Measurements from ENCODE around the gene PRCD. TPM values are rescaled to one million over a fixed set of nuclear protein-coding genes. Genes with fewer than 3 reads are reported as not detected.

PRCD gene
- total RNA-seq, 2 donors from 2014 or later = 1.9 to 2.4 TPM

DNA sequence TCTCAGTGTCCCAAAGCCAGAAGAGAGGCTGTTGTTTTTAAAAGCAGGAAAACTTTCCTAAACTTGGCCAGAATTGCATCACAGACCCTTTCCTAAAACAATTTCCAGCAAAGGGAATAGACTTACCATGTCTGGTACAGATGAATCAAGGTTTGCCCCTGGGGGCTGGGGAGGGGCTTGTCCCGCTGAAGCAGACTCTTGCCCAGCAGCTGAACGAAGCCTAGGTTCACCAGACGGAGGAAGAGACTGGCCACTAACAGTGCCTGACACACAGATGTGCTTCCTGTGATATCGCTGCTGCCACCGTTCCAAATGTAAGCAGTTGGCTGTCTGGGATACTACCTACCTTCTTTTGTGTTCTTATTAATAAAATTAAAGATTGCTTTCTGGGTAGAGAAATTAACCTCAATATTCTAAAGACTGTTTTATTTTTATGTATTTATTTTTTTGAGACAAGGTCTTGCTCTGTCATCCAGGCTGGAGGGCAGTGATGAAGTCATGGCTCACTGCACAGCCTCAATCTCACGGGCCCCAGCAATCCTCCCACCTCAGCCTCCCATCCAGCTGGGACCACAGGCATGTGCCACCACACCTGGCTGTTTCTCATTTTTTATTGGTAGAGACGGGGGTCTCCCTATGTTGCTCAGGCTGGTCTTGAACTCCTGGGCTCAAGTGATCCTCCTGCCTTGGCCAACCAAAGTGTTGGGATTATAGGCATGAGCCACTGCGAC is 13.5 kb downstream of the PRCD start:
- ATAC-seq (ENCODE audit: insufficient number of reproducible peaks, low FRiP score, low read depth) = no peak
- TF ChIP-seq, protein P1, sequence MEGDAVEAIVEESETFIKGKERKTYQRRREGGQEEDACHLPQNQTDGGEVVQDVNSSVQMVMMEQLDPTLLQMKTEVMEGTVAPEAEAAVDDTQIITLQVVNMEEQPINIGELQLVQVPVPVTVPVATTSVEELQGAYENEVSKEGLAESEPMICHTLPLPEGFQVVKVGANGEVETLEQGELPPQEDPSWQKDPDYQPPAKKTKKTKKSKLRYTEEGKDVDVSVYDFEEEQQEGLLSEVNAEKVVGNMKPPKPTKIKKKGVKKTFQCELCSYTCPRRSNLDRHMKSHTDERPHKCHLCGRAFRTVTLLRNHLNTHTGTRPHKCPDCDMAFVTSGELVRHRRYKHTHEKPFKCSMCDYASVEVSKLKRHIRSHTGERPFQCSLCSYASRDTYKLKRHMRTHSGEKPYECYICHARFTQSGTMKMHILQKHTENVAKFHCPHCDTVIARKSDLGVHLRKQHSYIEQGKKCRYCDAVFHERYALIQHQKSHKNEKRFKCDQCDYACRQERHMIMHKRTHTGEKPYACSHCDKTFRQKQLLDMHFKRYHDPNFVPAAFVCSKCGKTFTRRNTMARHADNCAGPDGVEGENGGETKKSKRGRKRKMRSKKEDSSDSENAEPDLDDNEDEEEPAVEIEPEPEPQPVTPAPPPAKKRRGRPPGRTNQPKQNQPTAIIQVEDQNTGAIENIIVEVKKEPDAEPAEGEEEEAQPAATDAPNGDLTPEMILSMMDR (IDR thresholded peaks at IDR 0.05) = no peak
- H3K36me3 ChIP-seq = no peaks in the 10 kb centered on the region

DNA sequence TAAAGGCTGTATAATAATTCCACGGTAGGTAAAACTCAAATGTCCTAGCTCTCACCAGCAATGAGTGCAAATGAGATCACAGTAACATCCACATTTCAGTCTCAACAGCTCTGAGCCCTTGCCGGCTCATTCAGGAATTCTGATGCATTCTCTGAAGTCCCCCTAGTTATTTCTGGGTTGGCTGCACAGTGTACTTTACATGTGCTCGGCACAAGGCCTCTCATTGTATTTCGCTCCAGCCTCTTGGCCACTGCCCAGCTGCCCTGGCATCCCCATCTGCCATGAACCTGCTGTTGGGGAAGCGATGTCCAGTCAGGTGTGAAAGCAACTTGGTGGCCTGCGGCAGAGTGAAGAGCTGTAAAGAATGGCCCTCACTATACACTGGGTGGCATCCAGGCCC is 14.3 kb downstream of the PRCD start:
- no peaks in the 10 kb centered on the region for H3K27me3 ChIP-seq (replicated peaks; ENCODE audit: insufficient read depth)
- ATAC-seq (ENCODE audit: insufficient number of reproducible peaks, low FRiP score, low read depth) = no peak
- DNase-seq (ENCODE audit: low spot score) = no peak
- H3K4me1 ChIP-seq (ENCODE audit: control insufficient read depth in 1 of 2, low read depth in 2 of 2) = peaks cover 0 to 19% of the 10 kb centered on the region in 2 donors
- no peaks in the 10 kb centered on the region for H3K9me3 ChIP-seq
- no peak overlapping the region for H3K27ac ChIP-seq
- TF ChIP-seq, protein P1 (IDR thresholded peaks at IDR 0.05) = no peak
- H3K36me3 ChIP-seq = no peaks in the 10 kb centered on the region
- H3K4me3 ChIP-seq = no peak overlapping the region

More for the DNA sequence above, 13.5 kb downstream of the PRCD start:
- no peaks in the 10 kb centered on the region for H3K9me3 ChIP-seq
- H3K4me1 ChIP-seq (ENCODE audit: control insufficient read depth in 1 of 2, low read depth in 2 of 2) = peaks cover 0 to 12% of the 10 kb centered on the region in 2 donors
- DNase-seq (ENCODE audit: low spot score) = no peak
- H3K27ac ChIP-seq = no peak overlapping the region
- H3K27me3 ChIP-seq (replicated peaks; ENCODE audit: insufficient read depth) = no peaks in the 10 kb centered on the region
- no peak overlapping the region for H3K4me3 ChIP-seq

DNA sequence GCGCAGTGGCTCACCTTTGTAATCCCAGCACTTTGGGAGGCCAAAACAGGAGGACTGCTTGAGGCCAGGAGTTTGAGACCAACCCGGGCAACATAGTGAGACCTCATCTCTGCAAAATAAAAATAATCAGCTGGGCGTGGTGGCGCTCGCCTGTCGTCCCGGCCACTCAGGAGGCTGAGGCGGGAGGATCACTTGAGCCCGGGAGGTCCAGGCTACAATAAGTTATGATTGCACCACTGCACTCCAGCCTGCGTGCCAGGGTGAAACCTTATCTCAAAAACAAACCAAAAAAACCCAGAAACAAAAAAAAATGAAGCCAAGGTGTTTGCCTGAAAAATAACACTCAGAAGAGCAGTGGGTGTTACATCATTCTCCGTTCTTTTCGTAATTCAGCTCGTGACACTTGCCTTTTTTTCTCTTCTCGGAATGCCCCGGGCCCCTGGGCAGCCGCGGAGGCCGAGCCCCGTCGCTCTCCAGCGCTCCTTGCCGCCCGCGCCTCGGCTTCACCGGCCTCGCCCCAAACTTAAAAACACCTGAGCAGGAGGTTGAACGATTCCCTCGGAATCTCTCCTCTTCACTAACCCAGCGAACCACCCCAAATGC is 17.0 kb downstream of the PRCD start:
- TF ChIP-seq, protein P1 (IDR thresholded peaks at IDR 0.05) = no peak
- ATAC-seq (ENCODE audit: insufficient number of reproducible peaks, low FRiP score, low read depth) = no peak

GRCh38 chr17:76557368-76558197 is 17.7 kb downstream of the PRCD start:
- TF ChIP-seq, protein P1 (IDR thresholded peaks at IDR 0.05) = peak; percentile 61
- Histone ChIP-seq H3K36me3 (no peaks in the 10 kb centered on the region), H3K9me3 (no peaks in the 10 kb centered on the region), H3K4me3 (peak overlapping the region; percentile 78), H3K4me1 (ENCODE audit: control insufficient read depth in 1 of 2, low read depth in 2 of 2) (peaks cover 5 to 31% of the 10 kb centered on the region in 2 donors), H3K27me3 (replicated peaks; ENCODE audit: insufficient read depth) (no peaks in the 10 kb centered on the region), H3K27ac (peak overlapping the region; percentile 81 to 82)
- DNase-seq (ENCODE audit: low spot score) (peak; percentile 88), ATAC-seq (ENCODE audit: insufficient number of reproducible peaks, low FRiP score, low read depth) (peak; percentile 87)

More for the DNA sequence above, 17.0 kb downstream of the PRCD start:
- no peaks in the 10 kb centered on the region for H3K36me3 ChIP-seq
- H3K27me3 ChIP-seq (replicated peaks; ENCODE audit: insufficient read depth) = no peaks in the 10 kb centered on the region
- peak overlapping the region; percentile 78 for H3K4me3 ChIP-seq
- H3K27ac ChIP-seq = peak overlapping the region; percentile 81 to 82
- peaks cover 5 to 31% of the 10 kb centered on the region in 2 donors for H3K4me1 ChIP-seq (ENCODE audit: control insufficient read depth in 1 of 2, low read depth in 2 of 2)
- H3K9me3 ChIP-seq = no peaks in the 10 kb centered on the region
- DNase-seq (ENCODE audit: low spot score) = no peak
